GM12872 (cell line): ENCODE results near the gene ACOXL.

Experiments used
- TF ChIP-seq, protein P1 (sequence below): IDR thresholded peaks from 3 replicates; pipeline ENCODE4 v1.5.1; 2011; ENCODE audit warnings: low read depth, mild to moderate bottlenecking, low read length, moderate library complexity; ENCODE audit not compliant: insufficient read depth

The ACOXL gene

DNA sequence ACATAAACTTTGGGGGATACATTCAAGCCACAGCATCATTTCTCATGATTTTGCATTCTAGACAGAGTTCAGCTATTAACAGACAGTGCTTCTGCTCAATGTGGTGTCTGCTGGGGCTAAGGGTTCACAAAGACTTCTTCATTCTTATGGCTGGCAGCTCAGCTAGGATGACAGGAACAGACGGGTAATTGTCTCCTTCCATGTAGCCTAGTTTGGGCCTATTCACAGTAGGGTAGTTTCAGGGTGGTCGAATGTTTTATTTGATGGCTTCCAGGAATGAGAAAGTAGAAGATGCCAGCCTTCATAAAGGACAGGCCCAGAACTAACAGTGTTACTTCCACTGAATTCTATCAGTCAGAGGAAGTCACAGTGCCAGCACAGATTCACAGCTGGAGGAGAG, 362.3 kb downstream of the ACOXL start:
- TF ChIP-seq, protein P1, sequence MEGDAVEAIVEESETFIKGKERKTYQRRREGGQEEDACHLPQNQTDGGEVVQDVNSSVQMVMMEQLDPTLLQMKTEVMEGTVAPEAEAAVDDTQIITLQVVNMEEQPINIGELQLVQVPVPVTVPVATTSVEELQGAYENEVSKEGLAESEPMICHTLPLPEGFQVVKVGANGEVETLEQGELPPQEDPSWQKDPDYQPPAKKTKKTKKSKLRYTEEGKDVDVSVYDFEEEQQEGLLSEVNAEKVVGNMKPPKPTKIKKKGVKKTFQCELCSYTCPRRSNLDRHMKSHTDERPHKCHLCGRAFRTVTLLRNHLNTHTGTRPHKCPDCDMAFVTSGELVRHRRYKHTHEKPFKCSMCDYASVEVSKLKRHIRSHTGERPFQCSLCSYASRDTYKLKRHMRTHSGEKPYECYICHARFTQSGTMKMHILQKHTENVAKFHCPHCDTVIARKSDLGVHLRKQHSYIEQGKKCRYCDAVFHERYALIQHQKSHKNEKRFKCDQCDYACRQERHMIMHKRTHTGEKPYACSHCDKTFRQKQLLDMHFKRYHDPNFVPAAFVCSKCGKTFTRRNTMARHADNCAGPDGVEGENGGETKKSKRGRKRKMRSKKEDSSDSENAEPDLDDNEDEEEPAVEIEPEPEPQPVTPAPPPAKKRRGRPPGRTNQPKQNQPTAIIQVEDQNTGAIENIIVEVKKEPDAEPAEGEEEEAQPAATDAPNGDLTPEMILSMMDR: no peak

DNA sequence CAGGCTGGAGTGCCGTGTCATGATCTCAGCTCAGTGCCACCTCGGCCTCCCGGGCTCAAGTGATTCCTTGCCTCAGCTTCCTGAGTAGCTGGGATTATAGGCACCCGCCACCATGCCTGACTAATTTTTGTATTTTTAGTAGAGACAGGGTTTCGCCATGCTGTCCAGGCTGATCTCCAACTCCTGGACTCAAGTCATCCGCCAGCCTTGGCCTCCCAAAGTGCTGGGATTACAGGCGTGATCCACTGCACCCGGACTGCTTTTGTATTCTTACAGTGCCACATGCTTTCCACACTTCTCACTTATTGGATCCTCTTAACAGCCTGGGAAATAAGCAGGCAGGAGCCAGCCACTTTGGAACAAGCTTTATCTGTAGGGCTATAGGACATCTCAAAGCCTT, 363.1 kb downstream of the ACOXL start:
- TF ChIP-seq, protein P1: no peak

DNA sequence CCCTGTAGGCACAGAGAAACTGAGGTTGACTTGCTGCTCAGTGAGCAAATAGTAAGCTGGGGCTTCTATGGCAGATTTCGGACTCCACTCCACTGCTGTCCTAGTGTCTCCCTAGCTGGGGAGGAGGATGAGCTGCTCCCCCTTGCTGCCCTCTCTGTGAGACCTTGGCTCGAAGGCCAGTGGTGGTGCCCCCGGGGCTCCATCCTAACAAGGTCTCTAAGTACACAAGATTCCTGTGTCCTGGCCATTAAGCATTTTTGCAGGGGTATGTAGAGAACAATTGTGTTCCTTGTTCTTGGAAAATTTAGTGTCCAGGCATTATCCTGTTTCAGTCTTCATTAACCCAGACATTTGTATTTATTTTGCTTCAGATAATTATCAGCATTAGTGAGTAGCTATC, 367.0 kb downstream of the ACOXL start:
- TF ChIP-seq, protein P1: no peak

DNA sequence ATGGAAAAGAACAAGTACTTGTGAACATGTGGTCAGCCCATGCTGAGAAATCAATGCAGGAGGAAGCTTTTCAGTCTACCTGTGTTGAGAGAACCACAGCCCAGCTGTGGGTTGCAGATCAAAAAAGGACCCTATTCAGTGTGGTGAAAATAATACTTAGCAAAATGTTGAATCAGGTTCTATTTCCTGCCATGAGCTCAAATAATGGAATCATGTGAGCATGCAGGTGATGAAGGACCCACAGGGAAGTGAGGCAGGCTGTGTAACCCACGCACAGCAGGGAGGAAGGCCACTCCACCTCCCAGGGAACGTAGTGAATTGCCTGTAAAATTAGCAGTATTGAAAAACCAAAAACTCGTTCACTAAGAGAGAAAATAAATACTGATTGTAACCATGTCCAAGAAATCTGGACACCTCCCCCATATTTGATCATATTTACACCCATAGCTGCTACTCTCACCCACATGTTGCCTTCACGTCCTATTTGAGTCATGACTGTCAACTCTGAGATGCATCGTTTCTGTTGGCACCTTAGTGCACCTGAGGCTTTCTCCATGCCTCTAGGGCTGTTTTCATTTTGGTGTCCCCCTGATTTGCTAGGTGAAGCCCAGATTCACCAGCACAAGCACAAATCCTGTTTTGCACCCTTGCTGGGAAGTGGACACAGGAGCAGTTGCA, 367.9 kb downstream of the ACOXL start:
- TF ChIP-seq, protein P1: no peak

DNA sequence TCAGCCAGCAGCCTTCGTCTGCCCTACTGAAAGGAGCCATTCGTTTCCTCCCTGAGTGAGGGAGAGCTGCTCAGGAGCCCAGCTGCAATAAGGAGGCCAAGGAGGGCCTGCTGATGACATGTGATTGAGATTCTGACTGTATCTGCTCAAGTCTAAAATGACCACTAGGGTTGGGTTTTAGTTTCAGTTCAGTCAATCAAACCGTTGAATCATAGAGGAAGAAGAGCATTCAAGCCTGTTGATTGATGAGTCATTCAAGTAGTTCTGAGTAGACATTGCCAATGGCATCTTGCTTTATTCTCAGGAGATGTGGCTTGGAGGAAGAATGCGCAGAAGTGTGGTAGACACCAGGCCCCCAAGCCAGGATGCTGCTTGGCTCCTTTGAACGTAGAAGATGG, 368.4 kb downstream of the ACOXL start:
- TF ChIP-seq, protein P1: peak; percentile 46

DNA sequence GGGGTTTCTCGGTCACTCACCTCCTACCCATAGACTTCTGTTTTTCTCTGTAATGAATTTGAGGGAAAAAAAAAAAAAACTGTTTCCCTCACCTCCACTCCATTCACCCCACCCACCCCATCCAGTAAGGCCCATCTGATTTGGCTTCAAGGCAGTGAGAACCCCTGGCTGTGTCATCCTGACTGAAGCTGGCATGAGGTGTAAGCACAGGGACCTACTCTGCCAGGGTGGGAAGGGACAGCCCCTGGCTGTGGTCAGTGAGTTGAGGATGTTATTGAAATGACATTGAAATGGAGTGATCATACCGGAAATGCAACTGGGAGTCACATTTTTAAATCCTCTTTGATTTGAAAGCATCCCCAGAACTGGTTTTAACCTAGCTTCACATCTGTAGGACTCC, 369.2 kb downstream of the ACOXL start:
- TF ChIP-seq, protein P1: no peak

DNA sequence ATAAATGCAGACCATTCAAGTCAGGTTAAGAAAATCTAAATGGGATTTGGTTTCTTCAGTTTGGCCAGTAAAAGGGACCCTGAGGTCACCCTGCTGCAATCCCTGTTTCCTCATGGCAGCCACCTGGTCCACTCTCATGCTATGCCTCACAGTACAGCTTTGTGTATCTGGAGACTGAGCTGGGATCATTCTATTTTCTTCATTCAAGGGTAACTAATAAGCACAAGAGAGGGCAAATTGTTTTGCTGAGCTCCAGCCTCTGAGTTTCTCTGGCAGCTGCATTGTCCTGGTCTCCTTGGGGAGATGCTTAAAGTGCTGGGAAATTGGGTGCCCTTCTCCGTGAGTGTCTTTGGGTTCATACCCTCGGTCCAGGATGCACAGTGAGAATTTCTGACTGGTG, 369.8 kb downstream of the ACOXL start:
- TF ChIP-seq, protein P1: no peak

DNA sequence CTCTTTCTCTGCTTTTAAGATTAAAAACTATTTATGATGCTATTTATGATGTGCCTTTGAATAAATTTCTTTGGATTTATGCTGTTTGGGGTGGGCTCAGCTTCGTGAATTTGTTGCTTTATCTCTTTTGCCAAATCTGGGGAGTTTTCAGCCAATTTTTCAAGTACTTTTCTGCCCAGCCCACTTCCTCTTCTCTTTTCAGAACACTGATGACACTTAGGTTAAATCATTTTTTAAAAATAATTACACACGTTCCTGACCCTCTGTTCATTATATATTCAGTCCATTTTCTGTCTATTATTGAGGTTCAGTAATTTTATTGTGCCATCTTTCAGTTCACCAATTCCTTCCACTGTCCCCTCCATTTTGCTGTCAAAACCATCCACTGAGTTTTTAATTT, 373.6 kb downstream of the ACOXL start:
- TF ChIP-seq, protein P1: no peak
